ENCODE results near the gene CA14.
A peak's percentile ranks its signal among the peaks of the same experiment; 100 is the strongest.

The CA14 gene

DNA sequence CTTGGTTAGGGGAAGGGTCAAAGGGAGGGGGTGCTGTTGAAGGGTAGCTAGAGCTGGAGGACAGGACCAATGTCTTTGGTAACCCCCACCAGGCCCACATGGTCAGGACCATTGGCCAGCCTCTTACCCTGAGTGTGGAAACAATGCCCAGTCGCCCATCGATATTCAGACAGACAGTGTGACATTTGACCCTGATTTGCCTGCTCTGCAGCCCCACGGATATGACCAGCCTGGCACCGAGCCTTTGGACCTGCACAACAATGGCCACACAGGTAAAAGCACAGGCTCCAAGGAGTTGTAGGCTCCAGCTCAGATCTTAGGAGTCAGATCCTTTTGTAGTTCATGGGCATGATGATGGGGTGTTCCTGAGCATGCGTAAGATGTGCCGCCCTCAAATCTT, 3.8 kb downstream of the CA14 start:
- TF ChIP-seq, protein P1, sequence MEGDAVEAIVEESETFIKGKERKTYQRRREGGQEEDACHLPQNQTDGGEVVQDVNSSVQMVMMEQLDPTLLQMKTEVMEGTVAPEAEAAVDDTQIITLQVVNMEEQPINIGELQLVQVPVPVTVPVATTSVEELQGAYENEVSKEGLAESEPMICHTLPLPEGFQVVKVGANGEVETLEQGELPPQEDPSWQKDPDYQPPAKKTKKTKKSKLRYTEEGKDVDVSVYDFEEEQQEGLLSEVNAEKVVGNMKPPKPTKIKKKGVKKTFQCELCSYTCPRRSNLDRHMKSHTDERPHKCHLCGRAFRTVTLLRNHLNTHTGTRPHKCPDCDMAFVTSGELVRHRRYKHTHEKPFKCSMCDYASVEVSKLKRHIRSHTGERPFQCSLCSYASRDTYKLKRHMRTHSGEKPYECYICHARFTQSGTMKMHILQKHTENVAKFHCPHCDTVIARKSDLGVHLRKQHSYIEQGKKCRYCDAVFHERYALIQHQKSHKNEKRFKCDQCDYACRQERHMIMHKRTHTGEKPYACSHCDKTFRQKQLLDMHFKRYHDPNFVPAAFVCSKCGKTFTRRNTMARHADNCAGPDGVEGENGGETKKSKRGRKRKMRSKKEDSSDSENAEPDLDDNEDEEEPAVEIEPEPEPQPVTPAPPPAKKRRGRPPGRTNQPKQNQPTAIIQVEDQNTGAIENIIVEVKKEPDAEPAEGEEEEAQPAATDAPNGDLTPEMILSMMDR (IDR thresholded peaks at IDR 0.05) = no peak
- no peak overlapping the region for H3K27ac ChIP-seq
- DNase-seq (ENCODE audit: low spot score) = no peak
- H3K4me3 ChIP-seq = no peak overlapping the region

DNA sequence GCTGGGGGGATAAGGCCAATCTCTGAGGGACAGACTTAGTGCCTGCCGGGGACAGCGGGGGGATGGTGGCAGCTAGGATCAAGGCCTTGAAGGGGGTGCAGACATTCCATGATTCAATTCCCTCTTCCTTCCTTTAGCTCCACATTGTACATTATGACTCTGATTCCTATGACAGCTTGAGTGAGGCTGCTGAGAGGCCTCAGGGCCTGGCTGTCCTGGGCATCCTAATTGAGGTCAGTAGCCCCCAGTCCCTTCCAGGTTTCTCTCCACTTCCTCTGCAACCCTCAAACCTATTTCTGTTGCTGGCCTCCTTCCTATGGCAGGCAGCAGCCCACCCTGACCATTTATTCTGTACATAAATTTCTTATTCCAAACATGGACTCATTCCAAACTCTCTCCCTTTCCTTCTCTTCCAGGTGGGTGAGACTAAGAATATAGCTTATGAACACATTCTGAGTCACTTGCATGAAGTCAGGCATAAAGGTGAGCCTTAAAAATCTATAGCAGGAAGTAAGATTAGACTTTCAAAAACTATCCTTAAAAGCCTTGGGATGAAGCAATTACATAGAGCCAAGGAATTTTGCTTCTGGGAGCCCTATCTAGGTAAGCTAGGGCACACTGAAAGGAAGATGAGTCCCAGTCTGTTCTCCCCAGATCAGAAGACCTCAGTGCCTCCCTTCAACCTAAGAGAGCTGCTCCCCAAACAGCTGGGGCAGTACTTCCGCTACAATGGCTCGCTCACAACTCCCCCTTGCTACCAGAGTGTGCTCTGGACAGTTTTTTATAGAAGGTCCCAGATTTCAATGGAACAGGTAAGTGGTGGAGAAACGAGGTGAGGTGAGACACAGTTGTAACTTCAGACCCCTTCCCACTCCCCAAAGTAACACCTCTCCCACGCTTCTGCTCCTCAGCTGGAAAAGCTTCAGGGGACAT, 5.1 kb downstream of the CA14 start:
- H3K4me3 ChIP-seq = no peak overlapping the region
- H3K27ac ChIP-seq = no peak overlapping the region
- no peak for DNase-seq (ENCODE audit: low spot score)
- TF ChIP-seq, protein P1 (IDR thresholded peaks at IDR 0.05) = no peak

DNA sequence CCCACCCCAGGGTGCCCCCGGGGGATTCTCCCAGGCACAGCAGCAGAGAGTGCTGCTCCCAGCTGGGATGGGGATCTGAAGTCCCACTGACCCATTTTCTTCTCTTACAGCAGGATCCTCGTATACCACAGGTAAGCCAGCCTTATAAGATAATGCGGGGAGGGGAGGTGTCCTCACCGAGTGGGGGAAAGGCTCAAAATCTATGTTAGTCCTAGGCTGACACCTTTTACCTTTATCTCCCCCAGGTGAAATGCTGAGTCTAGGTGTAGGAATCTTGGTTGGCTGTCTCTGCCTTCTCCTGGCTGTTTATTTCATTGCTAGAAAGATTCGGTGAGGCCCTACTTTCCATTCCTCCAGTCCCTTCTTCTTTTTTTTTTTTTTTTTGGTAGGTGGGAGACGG, 6.0 kb downstream of the CA14 start:
- DNase-seq (ENCODE audit: low spot score) = no peak

DNA sequence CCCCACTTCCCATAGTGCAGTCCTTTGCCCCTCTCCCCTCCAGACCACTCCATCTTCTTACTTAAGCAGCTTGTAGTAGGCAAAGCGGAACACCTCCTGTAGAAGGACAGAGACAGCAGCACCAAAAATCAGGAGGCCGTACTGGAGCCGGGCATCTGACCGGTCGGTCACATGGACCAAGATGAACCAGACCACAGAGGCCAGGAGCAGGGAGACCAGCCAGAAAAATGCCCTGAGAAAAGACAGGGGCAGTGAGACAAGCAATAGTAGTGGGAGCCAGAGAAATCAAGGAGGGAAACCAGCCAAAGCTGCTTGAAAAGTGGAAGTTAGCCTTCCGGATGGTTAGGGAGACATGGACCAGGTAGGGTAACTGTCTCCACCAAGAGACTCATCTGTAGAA, 10.3 kb downstream of the CA14 start:
- peak overlapping the region; percentile 93 for H3K4me3 ChIP-seq
- peak overlapping the region; percentile 87 to 94 for H3K27ac ChIP-seq
- TF ChIP-seq, protein P1 (IDR thresholded peaks at IDR 0.05) = no peak
- DNase-seq (ENCODE audit: low spot score) = no peak

More for the DNA sequence above, 6.0 kb downstream of the CA14 start:
- Histone ChIP-seq H3K27ac (no peak overlapping the region), H3K4me3 (no peak overlapping the region)
- TF ChIP-seq, protein P1 (IDR thresholded peaks at IDR 0.05) = no peak

DNA sequence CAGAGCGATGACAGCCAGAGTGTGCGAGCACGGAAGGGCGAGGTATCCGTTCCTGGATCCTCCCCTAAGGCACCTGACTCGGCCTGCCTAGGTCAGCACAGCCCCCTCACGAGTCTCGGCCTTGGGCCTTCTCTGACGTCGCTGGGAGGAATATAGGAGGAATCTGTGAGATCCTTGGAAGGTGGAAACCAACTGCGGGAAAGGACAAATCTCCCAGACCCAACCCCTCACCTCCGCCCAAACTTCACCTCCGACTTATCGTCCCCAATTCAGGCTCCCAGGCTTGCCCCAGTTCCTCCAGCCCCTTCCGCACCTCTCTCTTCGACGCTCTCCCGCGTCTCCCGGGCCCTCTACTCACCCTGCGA, 10.7 kb downstream of the CA14 start:
- TF ChIP-seq, protein P1 (IDR thresholded peaks at IDR 0.05) = no peak
- peak overlapping the region; percentile 93 for H3K4me3 ChIP-seq
- H3K27ac ChIP-seq = peak overlapping the region; percentile 87 to 94
- no peak for DNase-seq (ENCODE audit: low spot score)

DNA sequence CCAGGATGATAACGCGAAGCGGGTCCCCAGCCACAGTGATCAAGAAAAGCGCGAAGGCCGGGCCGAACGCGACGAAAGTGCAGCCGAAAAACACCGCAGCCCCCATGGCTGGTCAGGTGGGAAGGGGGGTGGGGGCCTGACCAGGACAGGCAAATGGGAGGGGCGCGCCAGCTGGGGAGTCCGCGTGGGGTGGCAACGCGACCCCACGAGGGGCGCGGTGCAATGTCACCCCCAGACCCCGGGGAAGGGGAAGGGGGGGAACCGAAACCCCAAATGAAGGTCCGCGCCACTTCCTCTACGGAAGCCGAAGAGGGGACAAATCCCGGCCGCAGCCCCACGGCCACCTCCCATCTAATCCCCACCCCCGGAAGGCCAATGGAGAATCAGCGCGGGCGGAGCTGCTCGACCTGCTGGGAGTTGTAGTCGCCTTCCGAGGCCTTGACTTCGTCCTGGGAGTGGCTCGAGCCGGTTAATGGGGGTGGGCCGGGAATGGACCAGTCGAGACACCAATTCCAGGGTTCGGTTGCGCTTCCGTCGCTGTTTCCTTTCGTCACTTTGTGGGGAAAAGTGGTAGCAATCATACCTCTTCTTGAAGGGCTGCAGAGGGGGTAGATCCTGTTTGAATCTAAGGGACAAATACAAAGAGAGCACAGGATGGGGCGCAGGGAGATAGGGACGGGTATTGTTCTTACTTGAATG, 11.3 kb downstream of the CA14 start, which contains the start of gene APH1A:
APH1A (minus strand) TSS at position 312 of the 699 bp plus-strand sequence; CDS start at position 106, 206 bp downstream.
- peak; percentile 98 for DNase-seq (ENCODE audit: low spot score)
- TF ChIP-seq, protein P1 (IDR thresholded peaks at IDR 0.05) = no peak
- Histone ChIP-seq H3K4me3 (peak within 1 kb of the TSS; percentile 93), H3K27ac (peak within 1 kb of the TSS; percentile 87 to 94)
